ENCODE measurements around the gene FMNL2.

- TF ChIP-seq POLR2A (IDR thresholded peaks at IDR 0.05; ENCODE audit: low read depth, low read length) (no peak), POLR2AphosphoS5 (IDR thresholded peaks at IDR 0.05; ENCODE audit: low read depth, low read length) (no peak)
These were observed 80.3 kb downstream of the FMNL2 start for GRCh38 chr2:152415231-152415642.
